Upper lobe of left lung (tissue), 6 donors: ENCODE results near the gene MTHFD2. TPM values are rescaled to one million over a fixed set of nuclear protein-coding genes. Genes with fewer than 3 reads are reported as not detected.

Experiments
- ATAC-seq, 2 donors: fragments of 200-7000 bp; cut with Tn5 transposase; one replicate each; pipeline ENCODE4 v1.9.1; 2022; ENCODE audit warnings: mild to moderate bottlenecking in 2 of 2, moderate library complexity in 2 of 2; ENCODE audit not compliant: low FRiP score in 2 of 2
- DNase-seq, 2 donors: peaks; one replicate each; pipeline ENCODE4 v3.0.0-alpha.2; 2019 to 2020
- H3K27ac ChIP-seq, 4 donors: fragments of 200-600 bp; sonication (generic); one replicate each; pipeline ENCODE4 v1.5.1; 2016 to 2019
- H3K27me3 ChIP-seq, 4 donors: fragments of 200-600 bp; sonication (generic); one replicate each; pipeline ENCODE4 v1.5.1; 2017 to 2019
- H3K36me3 ChIP-seq, 4 donors: fragments of 200-600 bp; sonication (generic); one replicate each; pipeline ENCODE4 v1.5.1; 2016 to 2019
- H3K4me1 ChIP-seq, 4 donors: fragments of 200-600 bp; sonication (generic); one replicate each; pipeline ENCODE4 v1.5.1; 2018 to 2019
- H3K4me3 ChIP-seq, 4 donors: fragments of 200-600 bp; sonication (generic); one replicate each; pipeline ENCODE4 v1.5.1; 2017 to 2019; ENCODE audit warnings: mild to moderate bottlenecking in 2 of 4, moderate library complexity in 1 of 4
- H3K9me3 ChIP-seq, 4 donors: fragments of 200-600 bp; sonication (generic); one replicate each; pipeline ENCODE4 v1.5.1; 2018 to 2019
- CTCF ChIP-seq, 6 experiments: fragments of 450-650 bp in 4 of 6; fragments of 200-600 bp in 2 of 6; sonication (generic) in 2 of 6; IDR thresholded peaks; one replicate each; pipeline ENCODE4 v1.5.1; 2016 to 2019; ENCODE audit warnings: antibody characterized with exemption in 6 of 6
- EP300 ChIP-seq, 4 donors: sonication (generic); formaldehyde crosslinking; IDR thresholded peaks; one replicate each; pipeline ENCODE4 v1.5.1; 2017; ENCODE audit warnings: antibody characterized with exemption in 4 of 4, control low read depth in 2 of 4
- POLR2A ChIP-seq, 4 donors: fragments of 450-650 bp; IDR thresholded peaks; one replicate each; pipeline ENCODE4 v1.5.1; 2016 to 2017; ENCODE audit warnings: antibody characterized with exemption in 4 of 4, mild to moderate bottlenecking in 2 of 4
- POLR2AphosphoS5 ChIP-seq, 2 donors: sonication (generic); formaldehyde crosslinking; IDR thresholded peaks; one replicate each; pipeline ENCODE4 v1.5.1; 2017; ENCODE audit warnings: antibody characterized with exemption in 2 of 2
- WGBS, 2 donors: methylation state at CpG; one replicate each; pipeline ENCODE4 v1.1.5; 2017 to 2018; 5-methylcytosine and 5-hydroxymethylcytosine counted together
- total RNA-seq, 6 donors: library from RNA; depleted of rRNA in 4 of 6; stranded (reverse); fragments of >200 nt in 4 of 6; gene quantifications; one replicate each; pipeline versions ENCODE4 v1.1.0 to v1.2.1, GENCODE V29; 2016 to 2021
- donor health status: DM: no; HTN: no; CAD: no; lungs with moderate emphysema.
- donor health status: DM: no; HTN: yes; CAD: no; lungs with severe emphysema.

The MTHFD2 gene
- total RNA-seq, 6 donors from 2014 or later, result 8.4 to 68.1 (median 34.5) TPM

GRCh38 chr2:74162951-74163350 lies 35.5 kb upstream of the MTHFD2 start:
- H3K27me3 ChIP-seq, result no peaks in the 10 kb centered on the region
- DNase-seq, result no peak
- TF ChIP-seq EP300 (IDR thresholded peaks at IDR 0.05) (no peak), POLR2A (IDR thresholded peaks at IDR 0.05) (no peak), POLR2AphosphoS5 (IDR thresholded peaks at IDR 0.05) (no peak), CTCF (IDR thresholded peaks at IDR 0.05) (no peak)
- whole genome bisulfite sequencing, 2 donors, result 88 to 89% methylated on average over 6 of the region's 6 CpGs
- no peak overlapping the region for H3K4me3 ChIP-seq
- H3K36me3 ChIP-seq, result peaks cover 23 to 100% (median 77%) of the 10 kb centered on the region in 4 donors
- no peaks in the 10 kb centered on the region for H3K9me3 ChIP-seq
- H3K27ac ChIP-seq, result no peak overlapping the region
- no peak for ATAC-seq
- H3K4me1 ChIP-seq, result no peaks in the 10 kb centered on the region

GRCh38 chr2:74164761-74165160 lies 33.7 kb upstream of the MTHFD2 start:
- ATAC-seq (no peak), DNase-seq (no peak)
- no peak overlapping the region for H3K4me3 ChIP-seq
- TF ChIP-seq EP300 (IDR thresholded peaks at IDR 0.05) (no peak), POLR2AphosphoS5 (IDR thresholded peaks at IDR 0.05) (no peak), CTCF (IDR thresholded peaks at IDR 0.05) (no peak), POLR2A (IDR thresholded peaks at IDR 0.05) (no peak)
- H3K27me3 ChIP-seq, result no peaks in the 10 kb centered on the region
- H3K27ac ChIP-seq, result no peak overlapping the region
- H3K36me3 ChIP-seq, result peaks cover 37 to 100% (median 79%) of the 10 kb centered on the region in 4 donors
- H3K4me1 ChIP-seq, result no peaks in the 10 kb centered on the region
- H3K9me3 ChIP-seq, result no peaks in the 10 kb centered on the region
- 88 to 100% methylated on average over 1 of the region's 1 CpG for WGBS, 2 donors

- Histone ChIP-seq H3K27me3 (no peaks in the 10 kb centered on the region), H3K36me3 (peaks cover 48 to 89% (median 70%) of the 10 kb centered on the region in 4 donors), H3K4me3 (no peak overlapping the region), H3K4me1 (peaks cover 0 to 8% (median 5%) of the 10 kb centered on the region in 4 donors), H3K27ac (no peak overlapping the region), H3K9me3 (no peaks in the 10 kb centered on the region)
- TF ChIP-seq POLR2AphosphoS5 (IDR thresholded peaks at IDR 0.05) (no peak), CTCF (IDR thresholded peaks at IDR 0.05) (no peak), EP300 (IDR thresholded peaks at IDR 0.05) (no peak), POLR2A (IDR thresholded peaks at IDR 0.05) (no peak)
- 66 to 72% methylated on average over 2 of the region's 2 CpGs for WGBS, 2 donors
- no peak for ATAC-seq
- no peak for DNase-seq
Measured at GRCh38 chr2:74168739-74169138, 29.7 kb upstream of the MTHFD2 start.

GRCh38 chr2:74174909-74175308 lies 23.5 kb upstream of the MTHFD2 start:
- no peaks in the 10 kb centered on the region for H3K9me3 ChIP-seq
- no peak for TF ChIP-seq POLR2AphosphoS5 (IDR thresholded peaks at IDR 0.05)
- H3K4me3 ChIP-seq, result no peak overlapping the region
- peaks cover 16 to 27% (median 20%) of the 10 kb centered on the region in 4 donors for H3K36me3 ChIP-seq
- H3K27ac ChIP-seq, result no peak overlapping the region
- ATAC-seq (no peak), DNase-seq (no peak)
- H3K27me3 ChIP-seq, result no peaks in the 10 kb centered on the region
- peaks cover 31 to 45% (median 38%) of the 10 kb centered on the region in 4 donors for H3K4me1 ChIP-seq
- 92 to 96% methylated on average over 1 of the region's 1 CpG for WGBS, 2 donors

GRCh38 chr2:74177696-74178095 lies 20.7 kb upstream of the MTHFD2 start:
- Histone ChIP-seq H3K4me1 (peaks cover 29 to 43% (median 35%) of the 10 kb centered on the region in 4 donors), H3K27ac (peak overlapping the region; percentile 93 to 99 (median 96))

More at GRCh38 chr2:74177696-74178095, 20.7 kb upstream of the MTHFD2 start:
- Histone ChIP-seq H3K4me3 (peak overlapping the region; percentile 73 to 91 (median 83)), H3K36me3 (no peaks in the 10 kb centered on the region), H3K27me3 (no peaks in the 10 kb centered on the region), H3K9me3 (no peaks in the 10 kb centered on the region)
- ATAC-seq, result no peak
- no peak for DNase-seq
- TF ChIP-seq POLR2AphosphoS5 (IDR thresholded peaks at IDR 0.05), result no peak
- TF ChIP-seq POLR2A (IDR thresholded peaks at IDR 0.05), result no peak
- no peak for TF ChIP-seq CTCF (IDR thresholded peaks at IDR 0.05)
- no peak for TF ChIP-seq EP300 (IDR thresholded peaks at IDR 0.05)
